Measurements from ENCODE around the gene DHRS1.

Gene DHRS1

DNA sequence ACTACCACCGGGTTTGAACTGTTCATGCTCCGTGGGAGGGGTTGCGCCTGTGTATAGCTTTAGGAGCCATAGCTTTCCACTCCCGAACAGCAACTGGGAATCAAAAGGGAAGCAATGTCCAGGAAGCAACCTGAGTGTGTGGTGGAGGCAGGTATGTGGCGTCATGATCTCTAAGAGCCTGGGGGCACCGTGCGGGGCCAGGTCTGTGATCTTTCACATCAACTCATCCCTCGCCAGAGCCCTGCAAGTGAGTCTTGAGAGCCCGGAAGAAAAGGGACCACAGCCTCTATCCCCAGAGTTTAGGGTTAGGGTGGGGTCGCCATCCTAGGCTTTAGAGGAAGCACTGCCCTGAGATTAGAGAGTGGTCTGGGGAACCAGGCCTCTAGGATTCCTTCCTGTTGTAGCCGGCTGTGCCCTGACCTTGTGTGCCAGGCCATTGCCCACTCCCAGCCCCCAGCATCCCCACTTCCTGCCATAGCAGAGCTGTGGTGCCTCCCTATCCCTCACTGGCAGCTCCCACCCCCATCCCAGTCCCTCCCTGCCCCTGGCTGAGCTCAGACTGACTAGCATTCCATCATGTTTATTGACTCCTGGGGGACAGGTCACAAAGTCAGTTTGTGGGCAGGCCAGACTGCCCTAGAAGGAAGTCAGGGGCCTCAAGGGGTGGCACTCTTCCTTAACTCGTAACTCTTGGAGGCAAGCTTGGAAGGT, 36.0 kb upstream of the DHRS1 start:
- no peak overlapping the region for H3K27ac ChIP-seq
- DNase-seq, result no peak
- no peaks in the 10 kb centered on the region for H3K9me3 ChIP-seq
- peak overlapping the region; percentile 35 to 44 for H3K4me3 ChIP-seq
- H3K36me3 ChIP-seq, result no peaks in the 10 kb centered on the region
- peaks cover 0 to 42% (median 28%) of the 10 kb centered on the region in 4 donors for H3K4me1 ChIP-seq
- TF ChIP-seq, protein P1, sequence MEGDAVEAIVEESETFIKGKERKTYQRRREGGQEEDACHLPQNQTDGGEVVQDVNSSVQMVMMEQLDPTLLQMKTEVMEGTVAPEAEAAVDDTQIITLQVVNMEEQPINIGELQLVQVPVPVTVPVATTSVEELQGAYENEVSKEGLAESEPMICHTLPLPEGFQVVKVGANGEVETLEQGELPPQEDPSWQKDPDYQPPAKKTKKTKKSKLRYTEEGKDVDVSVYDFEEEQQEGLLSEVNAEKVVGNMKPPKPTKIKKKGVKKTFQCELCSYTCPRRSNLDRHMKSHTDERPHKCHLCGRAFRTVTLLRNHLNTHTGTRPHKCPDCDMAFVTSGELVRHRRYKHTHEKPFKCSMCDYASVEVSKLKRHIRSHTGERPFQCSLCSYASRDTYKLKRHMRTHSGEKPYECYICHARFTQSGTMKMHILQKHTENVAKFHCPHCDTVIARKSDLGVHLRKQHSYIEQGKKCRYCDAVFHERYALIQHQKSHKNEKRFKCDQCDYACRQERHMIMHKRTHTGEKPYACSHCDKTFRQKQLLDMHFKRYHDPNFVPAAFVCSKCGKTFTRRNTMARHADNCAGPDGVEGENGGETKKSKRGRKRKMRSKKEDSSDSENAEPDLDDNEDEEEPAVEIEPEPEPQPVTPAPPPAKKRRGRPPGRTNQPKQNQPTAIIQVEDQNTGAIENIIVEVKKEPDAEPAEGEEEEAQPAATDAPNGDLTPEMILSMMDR (IDR thresholded peaks at IDR 0.05), result no peak
- H3K27me3 ChIP-seq, result peaks cover 6 to 76% of the 10 kb centered on the region in 2 donors
- intact Hi-C loops (cut with DNase I; ENCODE audit: low total_unique reads), result no loop called here

DNA sequence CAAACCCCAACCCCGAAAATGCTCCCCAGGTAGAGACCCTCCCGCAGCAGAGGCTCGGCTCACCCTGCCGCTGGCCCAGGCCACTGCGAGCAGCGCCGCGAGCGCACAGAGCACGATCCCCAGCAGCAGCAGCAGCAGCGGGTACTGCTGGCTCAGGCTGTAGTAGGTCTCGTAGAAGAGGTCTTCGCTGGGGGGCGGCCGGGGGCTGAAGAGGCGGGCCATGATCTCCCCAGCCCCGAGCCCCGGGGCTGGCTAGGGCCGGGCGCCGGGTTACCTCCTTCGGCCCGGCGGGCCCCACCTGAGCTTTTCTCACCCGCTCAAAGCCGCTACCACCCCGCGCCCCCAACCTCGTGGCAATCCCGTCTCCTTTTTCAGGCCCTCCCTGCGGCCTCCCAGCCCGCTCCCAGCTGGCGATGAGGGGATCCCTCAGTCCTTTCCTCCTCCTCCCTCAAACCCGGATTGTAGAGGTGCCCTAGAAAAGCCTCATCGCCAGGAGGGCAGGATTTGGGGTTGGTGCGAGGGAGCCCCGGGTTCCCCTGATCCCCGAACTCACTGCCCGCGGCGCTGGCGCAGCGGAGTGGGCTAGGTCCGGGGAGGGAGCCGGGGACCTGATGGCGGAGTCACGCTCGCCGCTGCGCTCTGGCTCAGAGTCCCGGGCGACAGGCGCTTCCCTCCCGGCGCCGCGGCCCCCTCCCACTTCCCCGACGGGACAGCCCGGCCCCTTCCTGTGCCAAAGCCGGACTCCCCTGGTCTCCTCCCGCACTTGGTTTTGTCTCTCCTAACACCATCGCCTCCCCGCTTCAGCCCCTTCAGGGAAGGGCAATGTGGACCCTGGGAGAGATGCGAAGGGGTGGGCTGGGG, 35.1 kb upstream of the DHRS1 start, which contains the start of gene ADCY4:
Gene ADCY4 (minus strand): TSS at position 641 of the 861 bp plus-strand sequence. CDS start 419 bp downstream, at position 222.
- no peak for DNase-seq
- intact Hi-C loops (cut with DNase I; ENCODE audit: low total_unique reads), result no loop called here
- Histone ChIP-seq H3K27me3 (peaks cover 6 to 71% of the 10 kb centered on the region in 2 donors), H3K4me1 (peaks cover 0 to 42% (median 28%) of the 10 kb centered on the region in 4 donors), H3K27ac (no peak within 1 kb of the TSS), H3K36me3 (no peaks in the 10 kb centered on the region), H3K4me3 (peak within 1 kb of the TSS; percentile 35 to 44), H3K9me3 (no peaks in the 10 kb centered on the region)
- TF ChIP-seq, protein P1 (IDR thresholded peaks at IDR 0.05), result no peak

DNA sequence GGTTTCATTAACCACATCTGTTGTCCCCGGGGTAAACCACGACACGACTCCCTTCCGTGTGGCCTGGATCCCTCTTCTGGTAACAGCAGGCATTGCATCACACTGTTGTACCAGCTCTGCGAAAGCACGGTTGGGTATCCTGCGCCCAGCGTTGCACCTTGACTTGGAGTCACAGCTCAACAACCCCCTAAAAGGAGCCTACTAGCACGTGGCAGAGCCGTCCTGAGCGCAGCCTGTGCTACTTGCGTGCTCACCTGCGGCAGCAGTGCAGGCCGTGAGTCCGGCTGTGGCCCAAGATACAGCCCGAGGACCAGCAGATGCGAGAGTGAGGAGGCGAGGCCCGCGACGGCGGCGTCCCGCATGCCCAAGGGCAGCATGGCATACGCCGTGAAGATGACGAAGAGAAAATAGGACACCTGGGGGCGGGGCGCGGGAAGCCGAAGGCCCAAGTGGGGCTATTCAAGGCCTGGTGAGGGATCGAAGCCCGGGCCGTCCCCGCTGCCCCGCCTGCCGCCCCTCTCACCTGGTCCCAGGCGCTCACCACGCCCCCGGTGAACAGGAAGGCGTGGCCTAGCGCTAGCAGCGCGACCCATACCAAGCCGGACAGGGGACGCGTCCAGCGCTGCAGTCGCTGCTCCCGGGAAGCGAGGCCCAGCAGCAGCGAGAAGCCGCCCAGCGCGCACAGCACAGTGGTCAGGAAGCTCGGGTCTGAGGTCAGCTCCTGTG, 32.9 kb upstream of the DHRS1 start:
- H3K4me3 ChIP-seq, result peak overlapping the region; percentile 12 to 26
- peaks cover 0 to 35% (median 27%) of the 10 kb centered on the region in 4 donors for H3K4me1 ChIP-seq
- H3K27me3 ChIP-seq, result peaks cover 6 to 49% of the 10 kb centered on the region in 2 donors
- DNase-seq, result peak; percentile 72 to 82
- no peak overlapping the region for H3K27ac ChIP-seq
- no peaks in the 10 kb centered on the region for H3K9me3 ChIP-seq
- TF ChIP-seq, protein P1 (IDR thresholded peaks at IDR 0.05), result peak; percentile 70 to 79
- intact Hi-C loops (cut with DNase I; ENCODE audit: low total_unique reads), result loop anchor here (2.0 kb wide), 1 partner anchor 98 kb away; no protein-coding TSS in a partner anchor
- no peaks in the 10 kb centered on the region for H3K36me3 ChIP-seq

DNA sequence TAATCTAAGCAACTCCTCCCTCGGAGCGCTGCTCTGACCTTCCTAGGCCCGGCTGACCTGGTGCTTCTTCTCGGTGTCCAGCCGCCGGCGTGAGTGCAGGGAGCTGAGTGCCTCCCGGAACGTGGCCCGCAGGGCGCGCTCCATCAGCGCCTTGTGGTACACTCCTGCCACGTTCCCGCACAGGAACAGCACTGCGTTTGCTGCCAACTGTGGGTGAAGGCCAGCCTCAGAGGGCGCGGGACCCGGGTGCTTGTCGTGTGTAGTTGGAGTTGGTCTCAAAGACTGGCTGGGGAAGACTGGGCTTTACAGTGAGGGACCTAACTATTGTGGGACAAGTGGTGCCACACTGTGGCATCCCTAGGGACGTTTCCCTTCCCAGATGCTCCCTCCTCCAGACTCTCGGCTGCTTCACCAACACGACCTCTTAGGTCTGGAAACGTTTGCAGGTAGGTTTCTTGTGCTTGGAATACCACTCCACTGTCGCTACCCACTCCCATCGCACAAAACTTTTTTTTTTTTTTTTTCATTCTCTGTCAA, 32.2 kb upstream of the DHRS1 start:
- no peak overlapping the region for H3K27ac ChIP-seq
- DNase-seq, result no peak
- peaks cover 6 to 43% of the 10 kb centered on the region in 2 donors for H3K27me3 ChIP-seq
- TF ChIP-seq, protein P1 (IDR thresholded peaks at IDR 0.05), result no peak
- no peak overlapping the region for H3K4me3 ChIP-seq
- peaks cover 0 to 35% (median 27%) of the 10 kb centered on the region in 4 donors for H3K4me1 ChIP-seq
- no peaks in the 10 kb centered on the region for H3K9me3 ChIP-seq
- intact Hi-C loops (cut with DNase I; ENCODE audit: low total_unique reads), result loop anchor here (2.0 kb wide), 1 partner anchor 99 kb away; no protein-coding TSS in a partner anchor
- no peaks in the 10 kb centered on the region for H3K36me3 ChIP-seq

Data from tibial artery (tissue), 4 donors.